Astrocyte (in vitro differentiated cells and primary cell): ENCODE measurements around the gene YJU2. TPM values are rescaled to one million over a fixed set of nuclear protein-coding genes. Genes with fewer than 3 reads are reported as not detected.
"Not testable (repeated sequence)": the region's sequence is repeated elsewhere in the genome, so short reads cannot be mapped to it uniquely, and the experiment has no call there.

Experiments
- DNase-seq: peaks from one replicate; pipeline ENCODE4 v3.0.0-alpha.2; 2010; ENCODE audit warnings: low read depth
- FAIRE-seq: peaks from 2 replicates; lab custom pipeline; 2011; peaks lifted over from hg19 to GRCh38; lab: Jason Lieb, UNC
- H2AFZ ChIP-seq: 2 replicates; pipeline ENCODE4 v1.6.0; 2012; ENCODE audit warnings: low read depth, low read length, inconsistent platforms
- H3K27ac ChIP-seq: 2 replicates; pipeline ENCODE4 v1.5.1; 2011; ENCODE audit warnings: low read depth, low read length, inconsistent platforms
- H3K27me3 ChIP-seq: 2 replicates; pipeline ENCODE4 v1.6.0; 2011; ENCODE audit warnings: low read length, inconsistent platforms; ENCODE audit not compliant: insufficient read depth
- H3K36me3 ChIP-seq: 2 replicates; pipeline ENCODE4 v1.5.1; 2011; ENCODE audit warnings: low read length, inconsistent platforms; ENCODE audit not compliant: insufficient read depth
- H3K4me1 ChIP-seq: 2 replicates; pipeline ENCODE4 v1.5.1; 2011; ENCODE audit warnings: low read length, inconsistent platforms; ENCODE audit not compliant: insufficient read depth
- H3K4me2 ChIP-seq: 2 replicates; pipeline ENCODE4 v1.6.0; 2012; ENCODE audit warnings: low read length, inconsistent platforms
- H3K4me3 ChIP-seq: 2 replicates; pipeline ENCODE4 v1.5.1; 2011; ENCODE audit warnings: low read depth, mild to moderate bottlenecking, low read length, inconsistent platforms; ENCODE audit not compliant: insufficient read depth
- H3K79me2 ChIP-seq: 2 replicates; pipeline ENCODE4 v1.6.0; 2012; ENCODE audit warnings: mild to moderate bottlenecking, low read length, inconsistent platforms; ENCODE audit not compliant: insufficient read depth
- H3K9ac ChIP-seq: 2 replicates; pipeline ENCODE4 v1.6.0; 2012; ENCODE audit warnings: mild to moderate bottlenecking, low read length, inconsistent platforms
- H3K9me3 ChIP-seq: 2 replicates; pipeline ENCODE4 v1.5.1; 2012; ENCODE audit warnings: low read depth, mild to moderate bottlenecking, low read length, inconsistent platforms; ENCODE audit not compliant: insufficient read depth
- H4K20me1 ChIP-seq: 2 replicates; pipeline ENCODE4 v1.6.0; 2012; ENCODE audit warnings: low read length, inconsistent platforms; ENCODE audit not compliant: insufficient read depth
- H3K27ac Mint-ChIP-seq: one replicate; pipeline ENCODE4 v1.8.0; 2021; ENCODE audit warnings: mild to moderate bottlenecking, mixed read lengths; ENCODE audit not compliant: unreplicated experiment
- H3K27me3 Mint-ChIP-seq: one replicate; pipeline ENCODE4 v1.8.0; 2021; ENCODE audit warnings: low read depth, mixed read lengths; ENCODE audit not compliant: unreplicated experiment
- H3K36me3 Mint-ChIP-seq: one replicate; pipeline ENCODE4 v1.8.0; 2021; ENCODE audit warnings: low read depth, mixed read lengths; ENCODE audit not compliant: unreplicated experiment
- H3K4me1 Mint-ChIP-seq: one replicate; pipeline ENCODE4 v1.8.0; 2021; ENCODE audit warnings: low read depth, mixed read lengths; ENCODE audit not compliant: unreplicated experiment
- H3K4me3 Mint-ChIP-seq: one replicate; pipeline ENCODE4 v1.8.0; 2021; ENCODE audit warnings: mild to moderate bottlenecking, moderate library complexity, mixed read lengths; ENCODE audit not compliant: unreplicated experiment
- H3K9me3 Mint-ChIP-seq: one replicate; pipeline ENCODE4 v1.8.0; 2021; ENCODE audit warnings: mild to moderate bottlenecking, mixed read lengths; ENCODE audit not compliant: unreplicated experiment
- EZH2 ChIP-seq: IDR thresholded peaks from 2 replicates; pipeline ENCODE4 v1.6.1; 2012; ENCODE audit warnings: mild to moderate bottlenecking, low read length, inconsistent platforms; ENCODE audit not compliant: insufficient read depth
- total RNA-seq: library from RNA; stranded (reverse); gene quantifications from 2 replicates; pipeline ENCODE4 v1.2.1, GENCODE V29; 2021
- TF ChIP-seq, protein P1 (sequence below): IDR thresholded peaks from 2 replicates; pipeline ENCODE4 v1.5.1; 2011; ENCODE audit warnings: low read depth, mild to moderate bottlenecking, inconsistent platforms, low read length, moderate library complexity; ENCODE audit not compliant: insufficient read depth

YJU2 gene
- total RNA-seq, 1 donor from 2014 or later: 14.0 TPM

DNA sequence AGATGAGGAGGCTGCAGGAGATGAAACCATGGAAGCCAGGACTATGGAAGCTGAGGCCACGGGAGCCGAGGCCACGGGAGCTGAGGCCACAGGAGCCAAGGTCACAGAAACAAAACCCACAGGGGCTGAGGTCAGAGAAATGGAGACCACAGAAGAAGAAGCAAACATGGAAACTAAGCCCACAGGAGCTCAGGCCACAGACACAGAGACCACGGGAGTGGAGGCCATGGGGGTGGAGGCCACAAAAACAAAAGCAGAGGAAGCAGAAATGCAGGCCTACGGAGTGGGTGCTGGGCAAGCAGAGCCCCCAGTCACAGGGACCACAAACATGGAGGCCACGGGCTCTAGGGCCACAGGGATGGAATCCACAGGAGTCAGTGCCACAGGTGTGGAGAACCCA is 30.0 kb upstream of the YJU2 start:
- Histone ChIP-seq H4K20me1 (no peaks in the 10 kb centered on the region), H2AFZ (no peak overlapping the region), H3K4me2 (no peak overlapping the region), H3K9me3 (no peaks in the 10 kb centered on the region), H3K4me3 (no peak overlapping the region), H3K27ac (no peak overlapping the region), H3K9ac (no peak overlapping the region), H3K79me2 (no peaks in the 10 kb centered on the region), H3K4me1 (no peaks in the 10 kb centered on the region), H3K36me3 (no peaks in the 10 kb centered on the region), H3K27me3 (peaks cover 3% of the 10 kb centered on the region)
- no peak overlapping the region for H3K4me3 Mint-ChIP-seq
- no peak for TF ChIP-seq EZH2
- TF ChIP-seq, protein P1, sequence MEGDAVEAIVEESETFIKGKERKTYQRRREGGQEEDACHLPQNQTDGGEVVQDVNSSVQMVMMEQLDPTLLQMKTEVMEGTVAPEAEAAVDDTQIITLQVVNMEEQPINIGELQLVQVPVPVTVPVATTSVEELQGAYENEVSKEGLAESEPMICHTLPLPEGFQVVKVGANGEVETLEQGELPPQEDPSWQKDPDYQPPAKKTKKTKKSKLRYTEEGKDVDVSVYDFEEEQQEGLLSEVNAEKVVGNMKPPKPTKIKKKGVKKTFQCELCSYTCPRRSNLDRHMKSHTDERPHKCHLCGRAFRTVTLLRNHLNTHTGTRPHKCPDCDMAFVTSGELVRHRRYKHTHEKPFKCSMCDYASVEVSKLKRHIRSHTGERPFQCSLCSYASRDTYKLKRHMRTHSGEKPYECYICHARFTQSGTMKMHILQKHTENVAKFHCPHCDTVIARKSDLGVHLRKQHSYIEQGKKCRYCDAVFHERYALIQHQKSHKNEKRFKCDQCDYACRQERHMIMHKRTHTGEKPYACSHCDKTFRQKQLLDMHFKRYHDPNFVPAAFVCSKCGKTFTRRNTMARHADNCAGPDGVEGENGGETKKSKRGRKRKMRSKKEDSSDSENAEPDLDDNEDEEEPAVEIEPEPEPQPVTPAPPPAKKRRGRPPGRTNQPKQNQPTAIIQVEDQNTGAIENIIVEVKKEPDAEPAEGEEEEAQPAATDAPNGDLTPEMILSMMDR: no peak
- no peaks in the 10 kb centered on the region for H3K27me3 Mint-ChIP-seq
- DNase-seq (no peak), FAIRE-seq (no peak)
- peaks cover 1% of the 10 kb centered on the region for H3K9me3 Mint-ChIP-seq
- no peak overlapping the region for H3K27ac Mint-ChIP-seq
- H3K4me1 Mint-ChIP-seq: peaks cover 6% of the 10 kb centered on the region
- peaks cover 2% of the 10 kb centered on the region for H3K36me3 Mint-ChIP-seq

DNA sequence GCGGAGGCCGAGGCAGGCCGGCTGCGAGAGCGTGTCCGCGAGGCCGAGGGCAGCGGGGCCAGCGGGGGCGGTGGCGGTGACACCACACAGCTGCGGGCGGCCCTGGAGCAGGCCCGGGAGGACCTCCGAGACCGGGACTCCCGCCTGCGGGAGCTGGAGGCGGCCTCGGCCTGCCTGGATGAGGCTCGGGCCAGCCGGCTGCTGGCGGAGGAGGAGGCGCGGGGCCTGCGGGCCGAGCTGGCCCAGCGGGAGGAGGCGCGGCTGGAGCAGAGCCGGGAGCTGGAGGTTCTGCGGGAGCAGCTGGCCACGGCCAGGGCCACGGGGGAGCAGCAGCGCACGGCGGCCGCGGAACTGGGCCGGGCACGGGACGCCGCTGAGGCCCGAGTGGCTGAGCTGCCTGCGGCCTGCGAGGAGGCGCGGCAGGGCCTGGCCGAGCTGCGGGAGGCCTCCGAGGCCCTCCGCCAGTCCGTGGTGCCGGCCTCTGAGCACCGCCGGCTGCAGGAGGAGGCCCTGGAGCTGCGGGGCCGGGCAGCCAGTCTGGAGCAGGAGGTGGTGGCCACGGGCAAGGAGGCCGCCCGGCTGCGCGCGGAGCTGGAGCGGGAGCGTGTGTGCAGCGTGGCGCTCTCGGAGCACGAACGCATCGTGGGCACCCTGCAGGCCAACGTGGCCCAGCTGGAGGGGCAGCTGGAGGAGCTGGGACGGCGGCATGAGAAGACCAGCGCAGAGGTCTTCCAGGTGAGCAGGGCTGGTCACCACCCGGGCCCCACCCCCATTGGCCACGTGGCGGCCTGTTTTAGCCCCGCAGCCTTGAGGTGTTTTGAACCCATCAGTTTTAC is 29.2 kb upstream of the YJU2 start:
- H3K4me3 Mint-ChIP-seq: no peak overlapping the region
- Histone ChIP-seq H4K20me1 (no peaks in the 10 kb centered on the region), H3K27ac (no peak overlapping the region), H3K36me3 (no peaks in the 10 kb centered on the region), H3K9me3 (no peaks in the 10 kb centered on the region), H3K4me2 (no peak overlapping the region), H3K4me3 (no peak overlapping the region), H3K27me3 (peaks cover 3% of the 10 kb centered on the region), H3K4me1 (no peaks in the 10 kb centered on the region), H3K9ac (no peak overlapping the region), H3K79me2 (no peaks in the 10 kb centered on the region), H2AFZ (no peak overlapping the region)
- no peak for TF ChIP-seq EZH2
- TF ChIP-seq, protein P1: no peak
- peaks cover under 1% of the 10 kb centered on the region for H3K4me1 Mint-ChIP-seq
- FAIRE-seq (no peak), DNase-seq (no peak)
- no peak overlapping the region for H3K27ac Mint-ChIP-seq
- peaks cover 2% of the 10 kb centered on the region for H3K36me3 Mint-ChIP-seq
- peaks cover 1% of the 10 kb centered on the region for H3K9me3 Mint-ChIP-seq
- no peaks in the 10 kb centered on the region for H3K27me3 Mint-ChIP-seq

DNA sequence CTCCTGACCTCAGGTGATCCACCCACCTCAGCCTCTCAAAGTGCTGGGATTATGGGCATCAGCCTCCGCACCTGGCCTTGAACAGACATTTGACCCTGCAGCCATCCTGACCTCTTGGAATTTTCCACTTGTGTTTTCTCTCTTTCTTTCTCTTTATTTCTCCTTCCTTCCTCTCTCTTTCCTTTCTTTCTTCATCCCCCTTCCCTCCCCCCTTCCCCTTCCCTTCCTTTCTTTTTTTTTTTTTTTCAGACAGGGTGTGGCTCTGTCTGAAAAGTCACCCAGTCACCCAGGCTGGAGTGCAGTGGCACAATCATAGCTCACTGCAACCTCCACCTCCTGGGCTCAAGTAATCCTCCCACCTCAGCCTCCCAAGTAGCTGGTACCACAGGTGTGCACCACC is 28.4 kb upstream of the YJU2 start:
- H3K27ac Mint-ChIP-seq, H3K36me3 ChIP-seq, H3K36me3 Mint-ChIP-seq, H3K4me1 Mint-ChIP-seq, H3K4me3 Mint-ChIP-seq, H3K4me3 ChIP-seq, H3K27me3 Mint-ChIP-seq, H2AFZ ChIP-seq, H4K20me1 ChIP-seq, H3K27me3 ChIP-seq, H3K9me3 ChIP-seq, DNase-seq, H3K4me1 ChIP-seq, H3K27ac ChIP-seq, H3K9ac ChIP-seq, FAIRE-seq, H3K79me2 ChIP-seq, H3K9me3 Mint-ChIP-seq, H3K4me2 ChIP-seq: not testable (repeated sequence)
